Smooth muscle cell (in vitro differentiated cells): ENCODE data around the gene TBC1D3B. TPM values are rescaled to one million over a fixed set of nuclear protein-coding genes. Genes with fewer than 3 reads are reported as not detected.

Source experiments
- DNase-seq: peaks from one replicate; lab custom pipeline; 2025; ENCODE audit not compliant: unreplicated experiment; lab: John Stamatoyannopoulos, UW
- H2AFZ ChIP-seq: fragments of 200-600 bp; sonication (generic); 2 replicates; pipeline ENCODE4 v1.6.0; 2016; ENCODE audit warnings: antibody characterized with exemption, low read depth, mild to moderate bottlenecking
- H3F3A ChIP-seq: fragments of 200-600 bp; sonication (generic); 2 replicates; pipeline ENCODE4 v1.6.0; 2017; ENCODE audit warnings: antibody characterized with exemption, low read depth
- H3K27ac ChIP-seq: fragments of 200-600 bp; sonication (generic); 2 replicates; pipeline ENCODE4 v1.5.1; 2016; ENCODE audit warnings: low read depth, mild to moderate bottlenecking
- H3K27me3 ChIP-seq: fragments of 200-600 bp; sonication (generic); 2 replicates; pipeline ENCODE4 v1.6.1; 2016; ENCODE audit warnings: low read depth, mild to moderate bottlenecking
- H3K36me3 ChIP-seq: fragments of 200-600 bp; sonication (generic); 2 replicates; pipeline ENCODE4 v1.5.1; 2016; ENCODE audit warnings: low read depth
- H3K4me1 ChIP-seq: fragments of 200-600 bp; sonication (generic); 2 replicates; pipeline ENCODE4 v1.5.1; 2016; ENCODE audit warnings: low read depth
- H3K4me2 ChIP-seq: fragments of 200-600 bp; sonication (generic); 2 replicates; pipeline ENCODE4 v1.6.0; 2016; ENCODE audit warnings: mild to moderate bottlenecking
- H3K4me3 ChIP-seq: fragments of 200-600 bp; sonication (generic); 2 replicates; pipeline ENCODE4 v1.5.1; 2016; ENCODE audit warnings: mild to moderate bottlenecking
- H3K79me2 ChIP-seq: fragments of 200-600 bp; sonication (generic); 2 replicates; pipeline ENCODE4 v1.6.0; 2016; ENCODE audit warnings: low read depth, mild to moderate bottlenecking
- H3K9ac ChIP-seq: fragments of 200-600 bp; sonication (generic); 2 replicates; pipeline ENCODE4 v1.6.0; 2016; ENCODE audit warnings: low read depth
- H3K9me3 ChIP-seq: fragments of 200-600 bp; sonication (generic); replicated peaks from 2 replicates; pipeline ENCODE4 v1.5.1; 2016; ENCODE audit warnings: low read depth
- H4K20me1 ChIP-seq: fragments of 200-600 bp; sonication (generic); 2 replicates; pipeline ENCODE4 v1.6.0; 2016; ENCODE audit warnings: low read depth
- WGBS: methylation state at CpG from one replicate; pipeline ENCODE4 v1.1.7; 2016; ENCODE audit warnings: low lambda C conversion rate; 5-methylcytosine and 5-hydroxymethylcytosine counted together
- polyA plus RNA-seq: library from polyadenylated mRNA; unstranded; fragments of >200 nt; fragmentation: Nextera tagmentation; extraction: Ambion mirVana; gene quantifications from 2 replicates; pipeline ENCODE4 v1.2.1, GENCODE V29; 2016
- total RNA-seq: library from RNA; depleted of rRNA; stranded (reverse); fragments of >200 nt; gene quantifications from 2 replicates; pipeline ENCODE4 v1.2.3, GENCODE V29; 2014
- TF ChIP-seq, protein P1 (sequence below): fragments of 200-600 bp; sonication (generic); IDR thresholded peaks from 2 replicates; pipeline ENCODE4 v1.5.1; 2017; ENCODE audit warnings: borderline replicate concordance, mild to moderate bottlenecking, antibody characterized with exemption; ENCODE audit not compliant: insufficient read depth, poor library complexity, severe bottlenecking

TBC1D3B gene
- total and polyA plus RNA-seq, 2 experiments from 2014 or later: 1.4 TPM; not detected in 1

DNA sequence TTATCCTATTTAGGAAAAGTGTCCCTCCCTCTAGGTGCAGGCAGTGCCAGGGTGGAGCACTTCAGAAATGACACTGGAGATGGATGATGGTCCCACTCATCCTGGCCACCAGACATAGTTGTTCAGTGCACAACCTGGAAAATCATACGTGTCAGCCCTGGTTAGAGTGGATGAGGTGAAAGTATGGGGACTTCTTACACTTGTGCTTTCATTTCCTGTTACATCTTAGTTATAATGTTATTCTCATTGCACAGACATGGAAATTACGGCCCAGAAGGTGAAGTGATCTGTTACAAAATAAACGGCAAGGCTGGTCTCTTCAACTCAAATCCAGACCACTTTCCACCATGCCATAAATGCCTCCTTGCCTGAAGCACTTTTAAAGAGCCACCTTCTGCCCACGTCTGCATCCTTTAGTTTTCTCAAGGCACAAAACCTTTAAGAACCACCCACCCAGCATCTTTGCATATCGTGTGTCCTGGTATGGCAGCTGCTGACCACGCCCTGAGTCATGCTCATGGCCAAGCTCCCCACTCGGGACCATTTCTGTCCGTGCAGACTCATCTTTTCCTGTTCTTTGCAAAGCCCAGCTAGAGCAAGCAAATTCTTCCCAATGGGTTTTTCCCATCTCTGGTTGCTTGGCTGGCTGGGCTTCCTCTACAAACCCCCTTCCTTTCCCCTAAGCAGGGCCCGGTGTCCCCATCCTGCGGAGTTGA lies 22.4 kb downstream of the TBC1D3B start:
- Histone ChIP-seq H3K9ac (no peak overlapping the region), H4K20me1 (no peaks in the 10 kb centered on the region), H3K79me2 (no peaks in the 10 kb centered on the region), H3K4me3 (no peak overlapping the region), H3F3A (no peaks in the 10 kb centered on the region), H3K27ac (no peak overlapping the region), H2AFZ (no peak overlapping the region), H3K27me3 (peaks cover 43% of the 10 kb centered on the region), H3K36me3 (no peaks in the 10 kb centered on the region), H3K4me2 (no peak overlapping the region), H3K4me1 (no peaks in the 10 kb centered on the region), H3K9me3 (no peaks in the 10 kb centered on the region)
- TF ChIP-seq, protein P1, sequence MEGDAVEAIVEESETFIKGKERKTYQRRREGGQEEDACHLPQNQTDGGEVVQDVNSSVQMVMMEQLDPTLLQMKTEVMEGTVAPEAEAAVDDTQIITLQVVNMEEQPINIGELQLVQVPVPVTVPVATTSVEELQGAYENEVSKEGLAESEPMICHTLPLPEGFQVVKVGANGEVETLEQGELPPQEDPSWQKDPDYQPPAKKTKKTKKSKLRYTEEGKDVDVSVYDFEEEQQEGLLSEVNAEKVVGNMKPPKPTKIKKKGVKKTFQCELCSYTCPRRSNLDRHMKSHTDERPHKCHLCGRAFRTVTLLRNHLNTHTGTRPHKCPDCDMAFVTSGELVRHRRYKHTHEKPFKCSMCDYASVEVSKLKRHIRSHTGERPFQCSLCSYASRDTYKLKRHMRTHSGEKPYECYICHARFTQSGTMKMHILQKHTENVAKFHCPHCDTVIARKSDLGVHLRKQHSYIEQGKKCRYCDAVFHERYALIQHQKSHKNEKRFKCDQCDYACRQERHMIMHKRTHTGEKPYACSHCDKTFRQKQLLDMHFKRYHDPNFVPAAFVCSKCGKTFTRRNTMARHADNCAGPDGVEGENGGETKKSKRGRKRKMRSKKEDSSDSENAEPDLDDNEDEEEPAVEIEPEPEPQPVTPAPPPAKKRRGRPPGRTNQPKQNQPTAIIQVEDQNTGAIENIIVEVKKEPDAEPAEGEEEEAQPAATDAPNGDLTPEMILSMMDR: no peak
- no peak for DNase-seq
- 76% methylated on average over 10 of the region's 10 CpGs for WGBS

GRCh38 chr17:36152639-36153120 lies 23.8 kb downstream of the TBC1D3B start:
- Histone ChIP-seq H3K36me3 (no peaks in the 10 kb centered on the region), H3K4me1 (no peaks in the 10 kb centered on the region), H2AFZ (no peak overlapping the region), H3K9ac (no peak overlapping the region), H3K27ac (no peak overlapping the region), H3K4me2 (no peak overlapping the region), H3K4me3 (no peak overlapping the region), H3K9me3 (no peaks in the 10 kb centered on the region), H3K79me2 (no peaks in the 10 kb centered on the region), H3K27me3 (peaks cover 38% of the 10 kb centered on the region), H3F3A (no peaks in the 10 kb centered on the region), H4K20me1 (no peaks in the 10 kb centered on the region)
- no peak for DNase-seq
- WGBS: 94% methylated on average over 8 of the region's 8 CpGs
- TF ChIP-seq, protein P1: no peak

DNA sequence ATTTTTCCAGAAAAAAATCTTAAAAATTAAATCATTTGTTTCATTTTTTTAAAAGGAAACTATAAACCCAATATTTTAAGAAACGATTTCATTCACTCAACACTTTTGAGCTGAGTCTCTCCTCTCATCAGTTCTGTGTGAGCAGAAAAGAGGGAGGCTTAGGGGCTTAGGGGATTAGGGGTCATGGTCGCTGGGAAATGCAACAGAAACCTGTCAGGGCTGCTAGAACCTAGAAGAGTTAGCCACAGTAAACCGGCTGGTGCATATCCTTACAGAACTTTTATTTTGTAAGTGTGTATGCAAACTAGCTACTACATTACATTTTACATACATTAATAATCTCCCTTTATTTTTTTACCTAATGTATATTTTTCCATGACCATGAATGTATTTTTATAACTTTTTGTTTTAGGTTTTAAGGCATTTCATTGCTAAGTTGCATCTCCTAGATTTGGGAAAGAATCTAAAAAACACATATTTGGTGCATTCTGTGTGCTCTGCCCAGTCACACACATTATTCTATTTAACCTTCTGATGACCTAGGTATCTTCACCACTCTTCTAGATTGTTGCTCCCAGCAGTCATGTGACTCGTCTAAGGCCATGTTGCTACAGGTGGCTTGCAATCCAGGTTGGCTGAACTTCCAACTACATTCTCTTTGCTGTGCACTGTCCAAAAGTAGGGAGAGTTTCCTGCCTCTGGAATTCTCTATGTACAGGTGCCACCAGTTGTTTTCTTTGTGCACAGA lies 24.4 kb downstream of the TBC1D3B start:
- no peak for DNase-seq
- 49% methylated on average over 4 of the region's 4 CpGs for WGBS
- Histone ChIP-seq H3K79me2 (no peaks in the 10 kb centered on the region), H4K20me1 (no peaks in the 10 kb centered on the region), H3F3A (no peaks in the 10 kb centered on the region), H2AFZ (no peak overlapping the region), H3K4me1 (no peaks in the 10 kb centered on the region), H3K27ac (no peak overlapping the region), H3K9ac (no peak overlapping the region), H3K27me3 (peaks cover 37% of the 10 kb centered on the region), H3K9me3 (no peaks in the 10 kb centered on the region), H3K36me3 (no peaks in the 10 kb centered on the region), H3K4me2 (no peak overlapping the region), H3K4me3 (no peak overlapping the region)
- TF ChIP-seq, protein P1: no peak
